ENCODE measurements around the gene NR2E3. TPM values are rescaled to one million over a fixed set of nuclear protein-coding genes. Genes with fewer than 3 reads are reported as not detected.

The NR2E3 gene
- total RNA-seq, 4 donors from 2014 or later: 0.45 to 1.0 (median 0.54) TPM; not detected in 1

DNA sequence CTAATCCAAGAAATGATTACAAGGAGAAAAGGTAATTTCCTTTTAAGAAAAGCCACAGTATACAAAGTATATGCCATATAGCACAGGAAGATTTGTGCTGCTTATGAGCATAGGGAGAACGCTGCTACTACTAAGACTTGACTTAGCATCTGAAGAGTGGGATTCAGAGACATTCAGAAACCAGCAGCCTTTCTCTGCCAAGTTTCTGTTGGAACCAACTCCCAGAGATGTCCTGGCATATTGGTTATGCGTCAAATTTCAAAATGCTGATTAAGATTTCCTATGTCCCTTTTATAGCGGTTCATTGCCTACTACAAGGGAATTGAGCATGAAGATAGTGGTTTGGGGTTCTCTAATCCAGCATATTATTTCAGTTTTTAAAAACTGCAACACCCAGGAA lies 4.9 kb downstream of the NR2E3 start:
- 92 to 96% methylated on average over 3 of the region's 3 CpGs for WGBS, 2 donors
- Histone ChIP-seq H3K4me3 (replicated peaks in 1 of 3) (no peak overlapping the region), H3K36me3 (no peaks in the 10 kb centered on the region), H3K4me1 (no peaks in the 10 kb centered on the region), H3K27me3 (no peaks in the 10 kb centered on the region), H3K27ac (no peak overlapping the region), H3K9me3 (no peaks in the 10 kb centered on the region)
- no peak for DNase-seq
- no peak for TF ChIP-seq POLR2A (IDR thresholded peaks at IDR 0.05)
- intact Hi-C loops (cut with DNase I): no loop called here

DNA sequence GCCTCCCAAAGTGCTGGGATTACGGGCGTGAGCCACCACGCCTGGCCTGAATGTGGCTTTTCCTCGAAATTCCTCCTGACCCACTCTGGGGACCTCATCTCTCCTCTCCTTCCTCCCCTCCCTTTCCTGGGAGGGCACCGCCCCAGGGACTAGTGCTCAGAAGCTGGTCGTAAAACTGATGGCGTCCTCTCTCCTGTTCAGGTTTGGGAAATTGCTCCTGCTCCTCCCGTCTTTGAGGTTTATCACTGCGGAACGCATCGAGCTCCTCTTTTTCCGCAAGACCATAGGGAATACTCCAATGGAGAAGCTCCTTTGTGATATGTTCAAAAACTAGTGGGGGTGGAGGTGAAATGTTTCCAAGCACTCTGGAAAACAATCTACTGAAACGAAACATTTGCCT lies 7.0 kb downstream of the NR2E3 start:
- Histone ChIP-seq H3K4me1 (no peaks in the 10 kb centered on the region), H3K36me3 (peaks cover 0 to 2% of the 10 kb centered on the region in 2 donors), H3K27me3 (no peaks in the 10 kb centered on the region), H3K27ac (no peak overlapping the region), H3K9me3 (no peaks in the 10 kb centered on the region), H3K4me3 (replicated peaks in 1 of 3) (no peak overlapping the region)
- WGBS, 2 donors: 98 to 99% methylated on average over 13 of the region's 13 CpGs
- DNase-seq: no peak
- intact Hi-C loops (cut with DNase I): no loop called here
- TF ChIP-seq CTCF (IDR thresholded peaks at IDR 0.05): no peak
- TF ChIP-seq POLR2A (IDR thresholded peaks at IDR 0.05): no peak

DNA sequence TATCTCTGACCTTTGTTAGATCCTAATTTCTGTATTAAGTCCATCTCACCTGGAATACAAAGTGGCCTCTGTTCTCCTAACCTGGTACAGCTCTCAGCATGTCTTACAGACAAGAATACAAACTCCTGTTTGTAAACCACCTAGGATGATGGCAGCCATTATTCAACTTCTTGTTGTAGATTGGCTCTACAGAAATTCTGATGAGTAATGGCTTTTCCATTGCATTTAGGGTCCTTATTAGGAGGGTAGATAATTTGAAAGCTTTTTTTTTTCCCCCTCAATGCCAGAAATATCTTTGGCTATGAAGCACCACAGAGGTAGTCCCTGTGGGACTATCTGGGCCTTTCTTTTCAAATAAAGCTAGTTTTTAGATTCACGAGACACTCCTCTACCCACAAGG lies 9.8 kb downstream of the NR2E3 start:
- Histone ChIP-seq H3K9me3 (no peaks in the 10 kb centered on the region), H3K27me3 (no peaks in the 10 kb centered on the region), H3K4me1 (no peaks in the 10 kb centered on the region), H3K27ac (no peak overlapping the region), H3K4me3 (replicated peaks in 1 of 3) (no peak overlapping the region), H3K36me3 (peaks cover 0 to 2% of the 10 kb centered on the region in 2 donors)
- WGBS, 2 donors: 95 to 100% methylated on average over 1 of the region's 1 CpG
- TF ChIP-seq POLR2A (IDR thresholded peaks at IDR 0.05) (no peak), CTCF (IDR thresholded peaks at IDR 0.05) (no peak)
- intact Hi-C loops (cut with DNase I): no loop called here
- no peak for DNase-seq

GRCh38 chr15:71821547-71822129 lies 11.3 kb downstream of the NR2E3 start:
- 92 to 93% methylated on average over 5 of the region's 5 CpGs for WGBS, 2 donors
- H3K9me3 ChIP-seq: no peaks in the 10 kb centered on the region
- no peak overlapping the region for H3K27ac ChIP-seq
- H3K27me3 ChIP-seq: no peaks in the 10 kb centered on the region
- TF ChIP-seq POLR2A (IDR thresholded peaks at IDR 0.05) (no peak), CTCF (IDR thresholded peaks at IDR 0.05) (no peak)
- intact Hi-C loops (cut with DNase I): no loop called here
- H3K4me1 ChIP-seq: no peaks in the 10 kb centered on the region
- H3K4me3 ChIP-seq (replicated peaks in 1 of 3): no peak overlapping the region
- H3K36me3 ChIP-seq: peaks cover 7 to 8% of the 10 kb centered on the region in 2 donors
- no peak for DNase-seq

GRCh38 chr15:71822890-71823630 lies 12.7 kb downstream of the NR2E3 start:
- Histone ChIP-seq H3K4me1 (no peaks in the 10 kb centered on the region), H3K4me3 (replicated peaks in 1 of 3) (no peak overlapping the region), H3K27ac (no peak overlapping the region), H3K27me3 (no peaks in the 10 kb centered on the region), H3K36me3 (peaks cover 21% of the 10 kb centered on the region in 2 donors), H3K9me3 (no peaks in the 10 kb centered on the region)
- DNase-seq: no peak
- intact Hi-C loops (cut with DNase I): no loop called here
- WGBS, 2 donors: 91 to 92% methylated on average over 3 of the region's 3 CpGs
- no peak for TF ChIP-seq POLR2A (IDR thresholded peaks at IDR 0.05)

GRCh38 chr15:71823801-71824200 lies 13.4 kb downstream of the NR2E3 start:
- TF ChIP-seq POLR2A (IDR thresholded peaks at IDR 0.05): no peak
- no peak for TF ChIP-seq CTCF (IDR thresholded peaks at IDR 0.05)
- no peak overlapping the region for H3K27ac ChIP-seq
- H3K36me3 ChIP-seq: peaks cover 23% of the 10 kb centered on the region in 2 donors
- no peaks in the 10 kb centered on the region for H3K9me3 ChIP-seq
- DNase-seq: no peak
- H3K4me1 ChIP-seq: no peaks in the 10 kb centered on the region
- intact Hi-C loops (cut with DNase I): no loop called here
- H3K27me3 ChIP-seq: no peaks in the 10 kb centered on the region
- 78 to 79% methylated on average over 3 of the region's 3 CpGs for WGBS, 2 donors
- no peak overlapping the region for H3K4me3 ChIP-seq (replicated peaks in 1 of 3)

All from thyroid gland (tissue), 4 donors.